B cell (primary cell): ENCODE results near the gene RIPPLY1. TPM values are rescaled to one million over a fixed set of nuclear protein-coding genes. Genes with fewer than 3 reads are reported as not detected.

Experiments
- ATAC-seq: fragments of 200-7000 bp; cut with Tn5 transposase; one replicate; pipeline ENCODE4 v1.10.0; 2021; ENCODE audit warnings: low read depth, mild to moderate bottlenecking, moderate number of reproducible peaks, moderate library complexity
- CTCF ChIA-PET: fragments of 350-600 bp; sonication (Branson Sonifier 250); formaldehyde crosslinking; loops from one replicate; lab custom pipeline; 2021; ENCODE audit warnings: antibody characterized with exemption, inconsistent platforms; lab: Charles Lee
- POLR2A ChIA-PET: fragments of 350-600 bp; sonication (Branson Sonifier 250); formaldehyde crosslinking; loops from one replicate; lab custom pipeline; 2021; ENCODE audit warnings: antibody characterized with exemption; lab: Charles Lee
- DNase-seq: peaks from one replicate; pipeline ENCODE4 v3.0.0; 2013
- H2AFZ ChIP-seq: 2 replicates; pipeline ENCODE4 v1.6.1; 2012; ENCODE audit warnings: mild to moderate bottlenecking, low read depth, low read length; ENCODE audit not compliant: insufficient read depth, poor library complexity, severe bottlenecking
- H3K27ac ChIP-seq, 2 donors: 1 replicate in 1 of 2; 2 replicates in 1 of 2; pipeline ENCODE4 v1.5.1; 2012 to 2013; ENCODE audit warnings: low read length in 2 of 2, mild to moderate bottlenecking in 2 of 2, moderate library complexity in 1 of 2
- H3K27me3 ChIP-seq, 4 experiments: fragments of 200-600 bp in 1 of 4; sonication (generic) in 1 of 4; replicated peaks in 1 of 4; 1 replicate in 2 of 4; 2 replicates in 2 of 4; pipeline versions ENCODE4 v1.6.1 to v1.7.0; 2013 to 2016; ENCODE audit warnings: low read length in 3 of 4, mild to moderate bottlenecking in 2 of 4, mixed read lengths in 1 of 4, moderate library complexity in 1 of 4; ENCODE audit not compliant: insufficient read depth in 4 of 4, control insufficient read depth in 3 of 4; ENCODE audit errors: control extremely low read depth in 1 of 4
- H3K36me3 ChIP-seq, 2 experiments: replicated peaks in 1 of 2; 1 replicate in 1 of 2; 2 replicates in 1 of 2; pipeline versions ENCODE4 v1.6.1 to v1.7.1; 2013; ENCODE audit warnings: low read length in 1 of 2; ENCODE audit not compliant: insufficient read depth in 2 of 2, control insufficient read depth in 1 of 2; ENCODE audit errors: control extremely low read depth in 1 of 2, extremely low read depth in 1 of 2
- H3K4me1 ChIP-seq, 2 donors: fragments of 200-600 bp in 1 of 2; sonication (generic) in 1 of 2; 1 replicate in 1 of 2; 2 replicates in 1 of 2; pipeline versions ENCODE4 v1.5.1 to v1.6.1; 2013 to 2017; ENCODE audit warnings: low read length in 2 of 2; ENCODE audit not compliant: control insufficient read depth in 2 of 2, insufficient read depth in 2 of 2
- H3K4me2 ChIP-seq: replicated peaks from 2 replicates; pipeline ENCODE3; 2012; ENCODE audit warnings: mild to moderate bottlenecking, low read depth, low read length; ENCODE audit not compliant: poor library complexity, severe bottlenecking
- H3K4me3 ChIP-seq, 5 experiments: fragments of 200-600 bp in 1 of 5; sonication (generic) in 1 of 5; 1 replicate in 3 of 5; 2 replicates in 2 of 5; pipeline versions ENCODE4 v1.5.1 to v1.7.0; 2011 to 2016; ENCODE audit warnings: low read length in 4 of 5, mild to moderate bottlenecking in 4 of 5, low read depth in 2 of 5, control low read depth in 1 of 5, moderate library complexity in 1 of 5; ENCODE audit not compliant: insufficient read depth in 1 of 5; ENCODE audit errors: control extremely low read depth in 1 of 5, extremely low read depth in 1 of 5
- H3K79me2 ChIP-seq: fragments of 200-600 bp; sonication (generic); one replicate; pipeline ENCODE4 v1.6.0; 2016; ENCODE audit warnings: low read length; ENCODE audit not compliant: control insufficient read depth, insufficient read depth
- H3K9ac ChIP-seq: fragments of 200-600 bp; sonication (generic); 2 replicates; pipeline ENCODE4 v1.6.1; 2017; ENCODE audit warnings: mild to moderate bottlenecking, low read length, moderate library complexity
- H3K9me3 ChIP-seq, 3 donors: one replicate each; pipeline versions ENCODE4 v1.6.1 to v1.7.1; 2013; ENCODE audit warnings: low read length in 2 of 3; ENCODE audit not compliant: control insufficient read depth in 2 of 3, insufficient read depth in 1 of 3; ENCODE audit errors: control extremely low read depth in 1 of 3
- H4K20me1 ChIP-seq: 2 replicates; pipeline ENCODE4 v1.6.0; 2012; ENCODE audit warnings: mild to moderate bottlenecking, low read length; ENCODE audit not compliant: insufficient read depth, control insufficient read depth, poor library complexity, severe bottlenecking
- H3K27ac Mint-ChIP-seq: one replicate; pipeline ENCODE4 v1.8.0; 2021; ENCODE audit warnings: mixed read lengths
- H3K27me3 Mint-ChIP-seq: one replicate; pipeline ENCODE4 v1.8.0; 2021; ENCODE audit warnings: mixed read lengths
- H3K4me1 Mint-ChIP-seq: one replicate; pipeline ENCODE4 v1.8.0; 2021; ENCODE audit warnings: mixed read lengths
- H3K4me3 Mint-ChIP-seq: one replicate; pipeline ENCODE4 v1.8.0; 2021; ENCODE audit warnings: mixed read lengths
- H3K9me3 Mint-ChIP-seq: one replicate; pipeline ENCODE4 v1.8.0; 2022; ENCODE audit warnings: mixed read lengths; ENCODE audit not compliant: insufficient read depth
- CTCF ChIP-seq: fragments of 200-600 bp; IDR thresholded peaks from one replicate; pipeline ENCODE4 v1.8.0; 2022; ENCODE audit warnings: antibody characterized with exemption, mild to moderate bottlenecking
- EZH2 ChIP-seq: IDR thresholded peaks from 2 replicates; pipeline ENCODE4 v1.6.1; 2012; ENCODE audit warnings: borderline replicate concordance, low read depth, mild to moderate bottlenecking, moderate library complexity, low read length; ENCODE audit not compliant: insufficient read depth, poor library complexity, severe bottlenecking
- WGBS: methylation state at CpG from one replicate; pipeline ENCODE4 v1.1.5; 2013; ENCODE audit warnings: missing lambda C conversion rate; ENCODE audit not compliant: insufficient coverage; 5-methylcytosine and 5-hydroxymethylcytosine counted together
- intact Hi-C: fragments of 100-400 bp; cut with micrococcal nuclease; formaldehyde crosslinking; loops from one replicate; pipeline ENCODE4 v1.10.0; 2022
- polyA plus RNA-seq: library from polyadenylated mRNA; depleted of rRNA; stranded (reverse); fragments of >200 nt; gene quantifications from 2 replicates; pipeline ENCODE4 v1.2.3, GENCODE V29; 2012
- total RNA-seq, 2 donors: library from RNA; stranded (reverse); fragments of 120-200 nt in 1 of 2; gene quantifications; 1 replicate in 1 of 2; 2 replicates in 1 of 2; pipeline versions ENCODE4 v1.2.3 to v1.2.4, GENCODE V29; 2013 to 2022

The RIPPLY1 gene
- total and polyA plus RNA-seq, 2 donors (not counting 1 experiment from before 2014, with no cell fraction given), result not detected

- Histone ChIP-seq H3K9ac (no peak overlapping the region), H3K36me3 (no peaks in the 10 kb centered on the region), H3K27ac (no peak overlapping the region), H2AFZ (no peak overlapping the region), H4K20me1 (no peaks in the 10 kb centered on the region), H3K4me1 (no peaks in the 10 kb centered on the region), H3K27me3 (peaks cover 0 to 3% (median 0%) of the 10 kb centered on the region in 4 experiments), H3K4me2 (no peak overlapping the region), H3K9me3 (no peaks in the 10 kb centered on the region), H3K79me2 (no peaks in the 10 kb centered on the region), H3K4me3 (no peak overlapping the region)
- no peak for ATAC-seq
- intact Hi-C loops, result loop anchor here (10.0 kb wide), 2 partner anchors 533 to 763 kb away; no protein-coding TSS in a partner anchor
- no peak overlapping the region for H3K27ac Mint-ChIP-seq
- no peaks in the 10 kb centered on the region for H3K4me1 Mint-ChIP-seq
- POLR2A ChIA-PET, result no interaction called here
- H3K9me3 Mint-ChIP-seq, result no peaks in the 10 kb centered on the region
- CTCF ChIA-PET, result interaction anchor here (1.1 kb wide), 1 partner anchor 1006 kb away, joined by 3 read pairs; no protein-coding TSS in a partner anchor
- no peak for DNase-seq
- peaks cover 3% of the 10 kb centered on the region for H3K27me3 Mint-ChIP-seq
- H3K4me3 Mint-ChIP-seq, result no peak overlapping the region
- no peak for TF ChIP-seq CTCF
- no CpG with 5 or more reads among the region's 7 CpGs for WGBS
Observed at GRCh38 chrX:106891762-106892460, 11.2 kb downstream of the RIPPLY1 start.

DNA sequence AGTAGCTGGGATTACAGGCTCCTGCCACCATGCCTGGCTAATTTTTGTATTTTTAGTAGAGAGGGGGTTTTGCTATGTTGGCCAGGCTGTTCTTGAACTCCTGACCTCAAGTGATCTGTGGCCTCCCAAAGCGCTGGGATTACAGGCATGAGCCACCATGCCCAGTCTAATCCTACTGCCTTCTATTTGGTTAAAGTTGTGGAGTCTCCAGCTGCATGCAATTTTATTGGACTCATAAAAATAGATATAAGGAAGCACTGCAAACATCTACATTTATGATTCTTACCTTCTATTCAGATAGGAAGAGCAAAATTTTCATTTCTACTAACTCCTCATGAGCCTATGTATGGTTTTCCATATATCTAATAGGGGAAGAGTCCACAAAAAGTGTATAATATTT is 13.7 kb downstream of the RIPPLY1 start:
- no peak overlapping the region for H3K9ac ChIP-seq
- peaks cover 3% of the 10 kb centered on the region for H3K27me3 Mint-ChIP-seq
- H3K4me1 ChIP-seq, result no peaks in the 10 kb centered on the region
- POLR2A ChIA-PET, result no interaction called here
- no peak overlapping the region for H3K27ac ChIP-seq
- H3K4me2 ChIP-seq, result no peak overlapping the region
- WGBS, result no CpG with 5 or more reads among the region's 1 CpG
- no peak overlapping the region for H2AFZ ChIP-seq
- no peak overlapping the region for H3K4me3 Mint-ChIP-seq
- no peak for ATAC-seq
- CTCF ChIA-PET, result no interaction called here
- no peaks in the 10 kb centered on the region for H3K4me1 Mint-ChIP-seq
- H3K79me2 ChIP-seq, result no peaks in the 10 kb centered on the region
- no peak for TF ChIP-seq EZH2
- no peak for TF ChIP-seq CTCF
- H3K9me3 Mint-ChIP-seq, result no peaks in the 10 kb centered on the region
- H3K27me3 ChIP-seq, result peaks cover 0 to 5% (median under 1%) of the 10 kb centered on the region in 4 experiments
- intact Hi-C loops, result no loop called here
- H3K4me3 ChIP-seq, result no peak overlapping the region
- H3K27ac Mint-ChIP-seq, result no peak overlapping the region
- no peaks in the 10 kb centered on the region for H3K9me3 ChIP-seq
- H3K36me3 ChIP-seq, result no peaks in the 10 kb centered on the region
- DNase-seq, result no peak
- no peaks in the 10 kb centered on the region for H4K20me1 ChIP-seq
